ENCODE data around the gene FOXJ3.

DNA sequence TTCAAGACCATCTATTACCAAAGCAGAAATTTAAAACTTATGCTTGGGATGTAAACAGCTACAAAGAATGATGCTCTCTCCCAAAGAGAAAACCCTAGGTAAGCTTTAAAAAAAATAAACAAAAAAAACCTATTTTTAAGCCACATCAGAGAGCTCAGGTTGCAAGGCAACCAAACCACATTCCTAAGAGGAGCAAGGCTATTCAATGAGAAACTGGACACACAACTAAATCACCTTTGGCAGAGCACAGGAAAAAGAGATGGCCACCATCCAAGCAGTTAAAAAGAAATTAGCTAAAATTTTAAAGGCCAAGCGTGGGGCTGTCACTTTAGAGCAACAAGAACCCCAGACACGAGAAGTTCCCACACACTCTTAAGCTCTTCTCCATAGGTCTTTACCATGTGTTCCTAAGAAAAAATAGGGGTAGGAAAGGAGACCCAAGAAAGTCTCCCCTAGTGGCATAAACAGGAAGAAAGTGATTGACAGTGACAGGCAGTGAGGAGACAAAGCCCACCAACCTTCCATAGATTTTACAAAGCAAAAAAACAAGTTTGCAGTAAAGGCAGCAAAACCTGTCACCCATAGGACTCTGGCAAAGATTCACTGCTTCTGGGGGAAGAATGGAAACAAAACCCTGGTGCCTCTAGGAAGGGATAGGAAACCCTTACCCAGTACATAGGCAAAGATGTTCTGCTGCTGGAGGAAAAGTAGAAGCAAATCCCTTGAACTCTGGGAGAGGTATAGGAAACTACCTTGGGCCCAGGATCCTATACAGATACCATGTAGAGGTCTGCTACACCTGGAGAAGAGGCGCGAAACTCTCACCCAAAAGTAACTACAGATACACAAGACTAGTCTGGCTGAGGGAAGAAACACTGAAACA lies 68.5 kb downstream of the FOXJ3 start:
- TF ChIP-seq POLR2AphosphoS5 (IDR thresholded peaks at IDR 0.05; ENCODE audit: low read depth, low read length) (no peak), POLR2A (IDR thresholded peaks at IDR 0.05; ENCODE audit: low read depth, low read length) (no peak), TAF1 (IDR thresholded peaks at IDR 0.05; ENCODE audit: low read depth, low read length) (no peak), POU2F2 (IDR thresholded peaks at IDR 0.05; ENCODE audit: low read depth, low read length) (no peak), PAX5 (IDR thresholded peaks at IDR 0.05; ENCODE audit: insufficient read depth, low read length, severe bottlenecking) (no peak), SPI1 (IDR thresholded peaks at IDR 0.05; ENCODE audit: low read depth, low read length) (no peak)
